GM13977 (cell line): ENCODE measurements around the gene STXBP1.

Source experiments
- DNase-seq: peaks from one replicate; pipeline ENCODE4 v3.0.0; 2012; ENCODE audit warnings: low spot score
- in situ Hi-C: fragments of 300-500 bp; cut with MboI; formaldehyde crosslinking; loops from one replicate; pipeline ENCODE4 v1.12.0; 2022; ENCODE audit warnings: low sequenced_read_pairs, low pct_unique_long_range_greater_than_20kb, mixed read lengths, inconsistent platforms; ENCODE audit not compliant: unreplicated experiment
- TF ChIP-seq, protein P1 (sequence below): IDR thresholded peaks from 2 replicates; pipeline ENCODE4 v1.5.1; 2012; ENCODE audit warnings: mild to moderate bottlenecking, control low read depth; ENCODE audit not compliant: insufficient read depth; ENCODE audit errors: extremely low read depth, missing control alignments

STXBP1 gene

DNA sequence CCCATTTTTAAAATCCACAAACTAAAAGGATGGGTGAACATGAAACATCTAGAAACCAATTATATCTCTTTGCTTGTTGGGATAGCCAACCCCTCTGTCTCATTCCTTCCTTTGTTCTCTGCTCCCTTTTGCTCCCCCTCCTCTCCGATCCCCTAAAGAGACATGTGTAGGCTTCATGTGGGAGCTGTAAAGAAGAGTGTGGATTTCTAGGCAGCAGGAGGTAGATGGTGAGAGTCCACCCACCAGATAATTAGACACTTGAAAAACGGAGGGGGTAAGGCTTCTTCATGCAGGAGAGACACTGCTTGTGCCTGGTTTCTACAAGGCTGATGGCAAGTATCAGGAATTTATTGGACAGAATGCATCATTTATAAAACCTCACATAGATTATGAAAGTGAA lies 67.4 kb downstream of the STXBP1 start:
- TF ChIP-seq, protein P1, sequence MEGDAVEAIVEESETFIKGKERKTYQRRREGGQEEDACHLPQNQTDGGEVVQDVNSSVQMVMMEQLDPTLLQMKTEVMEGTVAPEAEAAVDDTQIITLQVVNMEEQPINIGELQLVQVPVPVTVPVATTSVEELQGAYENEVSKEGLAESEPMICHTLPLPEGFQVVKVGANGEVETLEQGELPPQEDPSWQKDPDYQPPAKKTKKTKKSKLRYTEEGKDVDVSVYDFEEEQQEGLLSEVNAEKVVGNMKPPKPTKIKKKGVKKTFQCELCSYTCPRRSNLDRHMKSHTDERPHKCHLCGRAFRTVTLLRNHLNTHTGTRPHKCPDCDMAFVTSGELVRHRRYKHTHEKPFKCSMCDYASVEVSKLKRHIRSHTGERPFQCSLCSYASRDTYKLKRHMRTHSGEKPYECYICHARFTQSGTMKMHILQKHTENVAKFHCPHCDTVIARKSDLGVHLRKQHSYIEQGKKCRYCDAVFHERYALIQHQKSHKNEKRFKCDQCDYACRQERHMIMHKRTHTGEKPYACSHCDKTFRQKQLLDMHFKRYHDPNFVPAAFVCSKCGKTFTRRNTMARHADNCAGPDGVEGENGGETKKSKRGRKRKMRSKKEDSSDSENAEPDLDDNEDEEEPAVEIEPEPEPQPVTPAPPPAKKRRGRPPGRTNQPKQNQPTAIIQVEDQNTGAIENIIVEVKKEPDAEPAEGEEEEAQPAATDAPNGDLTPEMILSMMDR: no peak
- DNase-seq: no peak
- in situ Hi-C loops: no loop called here

GRCh38 chr9:127680226-127680625 lies 68.1 kb downstream of the STXBP1 start:
- DNase-seq: no peak
- TF ChIP-seq, protein P1: no peak
- in situ Hi-C loops: no loop called here

DNA sequence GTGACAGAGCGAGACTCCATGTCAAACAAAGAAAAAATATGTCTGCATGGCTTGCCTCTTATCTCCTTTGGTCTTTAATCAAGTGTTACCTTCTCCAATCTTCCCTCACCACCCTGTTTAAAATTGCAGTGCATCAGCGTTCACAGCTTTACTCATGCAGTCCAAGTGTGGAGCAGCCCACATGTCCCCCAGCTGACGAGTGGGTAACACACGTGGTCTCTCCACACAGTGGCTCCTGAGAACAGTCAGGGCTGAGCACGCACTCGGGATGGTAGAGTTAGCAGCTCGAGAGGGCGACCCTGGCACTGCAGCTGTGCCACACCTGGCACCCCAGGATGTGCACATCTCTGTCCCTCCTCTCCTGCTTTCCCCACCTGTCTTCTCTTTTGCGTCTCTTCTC lies 68.8 kb downstream of the STXBP1 start:
- in situ Hi-C loops: no loop called here
- no peak for DNase-seq
- TF ChIP-seq, protein P1: no peak

DNA sequence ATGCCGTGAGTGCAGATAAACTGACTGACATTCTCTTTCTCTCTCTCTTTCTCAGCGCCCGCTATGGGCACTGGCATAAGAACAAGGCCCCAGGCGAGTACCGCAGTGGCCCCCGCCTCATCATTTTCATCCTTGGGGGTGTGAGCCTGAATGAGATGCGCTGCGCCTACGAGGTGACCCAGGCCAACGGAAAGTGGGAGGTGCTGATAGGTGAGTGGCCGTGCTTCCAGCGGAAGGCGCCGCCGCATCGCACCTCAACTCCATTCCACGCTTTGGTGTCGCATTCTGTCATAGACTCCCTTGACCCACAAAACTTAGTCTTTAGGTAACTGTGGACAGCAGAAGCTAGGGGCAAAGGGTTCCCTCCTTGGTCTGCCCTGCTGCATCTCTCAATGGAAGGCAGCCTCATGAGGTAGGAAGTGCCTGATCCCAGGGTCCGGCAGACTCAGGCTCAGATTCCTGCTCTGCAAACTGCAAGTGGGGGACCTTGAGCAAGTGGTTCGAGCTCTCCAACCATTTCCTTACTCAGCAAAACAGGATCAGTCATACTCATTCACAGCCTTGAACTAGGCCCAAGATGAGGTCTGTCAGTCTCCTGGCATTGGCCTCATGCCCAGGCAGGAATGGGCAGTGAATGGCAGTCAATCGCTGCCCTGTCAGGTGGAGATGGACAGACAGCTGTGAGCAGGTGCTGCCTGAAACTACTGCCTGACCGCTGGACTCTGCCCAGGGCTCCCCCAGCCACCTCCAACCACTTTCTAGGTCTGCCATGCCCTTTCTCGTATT lies 70.5 kb downstream of the STXBP1 start:
- TF ChIP-seq, protein P1: no peak
- in situ Hi-C loops: no loop called here
- DNase-seq: no peak

DNA sequence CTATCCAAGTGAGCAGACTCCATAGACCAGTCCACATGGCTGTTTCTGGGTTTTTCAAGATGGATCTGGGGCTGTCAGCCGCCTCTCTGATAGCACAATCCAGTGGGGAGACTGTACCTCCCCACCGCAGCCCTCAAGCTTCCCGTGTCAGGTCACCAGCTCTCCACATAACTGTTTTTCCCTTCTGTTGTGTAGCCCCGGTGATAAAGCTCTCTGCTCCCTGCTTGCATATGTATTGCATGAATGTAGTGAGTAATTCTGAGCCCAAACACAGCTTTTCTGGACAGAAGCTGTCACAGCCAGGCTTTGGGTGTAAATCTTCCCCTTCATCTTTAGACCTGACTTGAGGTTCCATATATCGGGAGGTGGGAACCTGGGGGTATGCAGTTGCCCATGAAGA lies 71.6 kb downstream of the STXBP1 start:
- no peak for DNase-seq
- in situ Hi-C loops: no loop called here
- TF ChIP-seq, protein P1: no peak

DNA sequence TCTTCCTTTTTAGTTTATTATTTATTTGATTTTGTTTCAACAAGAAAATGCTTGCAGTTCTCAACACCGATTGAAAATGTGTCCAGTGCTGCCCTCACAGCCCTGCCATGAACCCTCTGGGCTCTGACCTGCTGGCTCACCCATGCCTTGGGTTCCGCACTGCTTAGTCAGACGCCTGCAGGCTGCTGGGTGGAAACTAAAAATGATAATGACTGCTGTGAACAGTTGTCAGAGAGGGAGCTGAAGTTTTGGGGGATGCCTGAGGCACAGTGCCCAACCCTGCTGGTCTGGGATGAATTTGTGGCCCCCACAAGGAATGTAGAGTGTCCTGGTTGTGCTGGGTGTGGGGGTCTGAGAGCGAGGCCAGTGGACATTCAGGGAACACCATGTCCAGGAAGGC lies 72.5 kb downstream of the STXBP1 start:
- DNase-seq: no peak
- TF ChIP-seq, protein P1: no peak
- in situ Hi-C loops: no loop called here
